ENCODE measurements around the gene TOMM6.

The TOMM6 gene

DNA sequence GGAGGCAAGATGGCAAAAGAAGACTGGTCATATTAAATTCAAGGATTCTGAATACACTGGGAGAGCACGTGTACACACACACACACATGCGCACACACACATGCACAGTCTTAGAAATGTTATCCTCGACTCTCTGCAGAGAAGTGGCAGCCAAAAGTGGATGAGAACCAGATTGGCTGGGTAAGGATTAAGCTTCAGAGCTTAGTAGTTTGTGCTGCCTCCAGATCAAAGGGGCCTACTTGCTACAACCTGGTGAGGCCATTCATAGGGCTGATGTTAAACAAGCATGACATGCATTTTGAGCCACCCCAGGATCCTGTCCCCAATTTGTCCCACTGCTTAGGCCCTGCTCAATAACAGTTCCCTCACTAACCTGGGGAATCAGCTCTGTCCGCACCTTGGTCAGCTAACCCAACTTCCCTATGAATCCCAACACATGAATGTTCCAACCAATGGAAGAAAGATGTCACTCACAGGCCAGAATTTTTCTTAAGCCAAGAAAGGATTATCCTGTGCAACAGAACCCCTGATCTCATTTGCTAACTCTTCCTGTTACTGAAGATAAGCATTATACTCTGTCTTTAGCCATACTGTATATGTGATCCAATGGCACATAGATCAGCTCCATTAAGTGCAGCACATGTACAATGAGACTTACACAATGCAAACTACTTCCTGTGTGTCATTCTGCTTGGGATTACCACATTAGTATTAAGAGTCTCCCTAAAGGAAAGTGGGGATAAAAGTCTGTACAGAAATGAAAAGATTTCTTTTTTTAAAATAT is 31.0 kb downstream of the TOMM6 start:
- in situ Hi-C loops (cut with MboI; ENCODE audit: low sequenced_read_pairs): no loop called here

DNA sequence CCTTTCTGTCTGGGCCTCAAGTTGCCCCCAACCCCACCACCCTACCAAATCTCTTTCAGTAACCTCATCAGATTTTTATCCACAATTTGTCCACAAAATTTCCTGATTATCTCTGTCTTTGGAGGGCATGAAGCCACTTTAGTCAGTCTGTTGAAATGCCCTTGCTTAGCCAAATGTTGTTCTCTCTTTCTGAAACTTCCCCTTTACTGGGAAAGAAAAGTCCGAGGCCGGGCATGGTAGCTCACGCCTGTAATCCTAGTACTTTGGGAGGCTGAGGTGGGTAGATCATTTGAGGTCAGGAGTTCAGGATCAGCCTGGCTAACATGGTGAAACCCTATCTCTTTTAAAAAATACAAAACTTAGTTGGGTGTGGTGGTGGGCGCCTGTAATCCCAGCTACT is 33.8 kb downstream of the TOMM6 start:
- in situ Hi-C loops (cut with MboI; ENCODE audit: low sequenced_read_pairs): no loop called here

DNA sequence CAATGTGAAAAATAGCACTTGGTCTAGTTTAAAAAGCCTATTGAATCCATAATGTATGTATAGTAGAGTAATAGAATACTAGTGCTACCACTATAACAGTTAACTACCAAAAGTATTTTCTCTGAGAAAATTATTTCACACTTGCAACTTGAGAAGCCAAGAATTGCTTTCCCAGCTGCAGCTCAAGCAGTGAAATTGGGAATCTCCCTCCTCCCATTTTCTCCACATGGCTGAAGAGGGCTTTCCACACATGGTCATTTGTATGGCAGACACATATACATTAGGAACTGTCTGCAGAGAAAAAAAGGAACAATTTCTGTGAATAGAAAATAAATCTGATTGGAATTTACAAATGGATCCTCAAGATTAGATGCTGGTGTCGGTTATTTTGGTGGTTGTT is 34.5 kb downstream of the TOMM6 start:
- in situ Hi-C loops (cut with MboI; ENCODE audit: low sequenced_read_pairs): no loop called here

DNA sequence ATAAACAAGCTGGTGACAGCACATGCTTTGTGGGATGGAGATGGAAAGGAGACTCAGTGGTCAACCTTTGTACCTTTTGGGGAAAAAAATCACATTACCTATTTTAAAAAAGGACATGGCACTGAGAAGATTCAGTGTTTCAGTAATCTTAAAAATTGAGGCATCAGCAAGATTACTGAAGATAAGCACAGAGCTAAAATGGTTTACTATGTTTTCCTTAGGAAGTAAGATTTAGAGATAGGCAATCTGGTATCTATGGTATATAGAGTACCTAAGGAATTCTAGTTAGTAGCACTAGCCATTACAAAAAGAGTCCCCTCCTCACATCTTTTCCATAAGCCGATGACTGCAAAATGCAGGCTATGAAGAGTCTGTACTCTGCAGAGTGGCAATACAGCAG is 35.7 kb downstream of the TOMM6 start:
- in situ Hi-C loops (cut with MboI; ENCODE audit: low sequenced_read_pairs): no loop called here

DNA sequence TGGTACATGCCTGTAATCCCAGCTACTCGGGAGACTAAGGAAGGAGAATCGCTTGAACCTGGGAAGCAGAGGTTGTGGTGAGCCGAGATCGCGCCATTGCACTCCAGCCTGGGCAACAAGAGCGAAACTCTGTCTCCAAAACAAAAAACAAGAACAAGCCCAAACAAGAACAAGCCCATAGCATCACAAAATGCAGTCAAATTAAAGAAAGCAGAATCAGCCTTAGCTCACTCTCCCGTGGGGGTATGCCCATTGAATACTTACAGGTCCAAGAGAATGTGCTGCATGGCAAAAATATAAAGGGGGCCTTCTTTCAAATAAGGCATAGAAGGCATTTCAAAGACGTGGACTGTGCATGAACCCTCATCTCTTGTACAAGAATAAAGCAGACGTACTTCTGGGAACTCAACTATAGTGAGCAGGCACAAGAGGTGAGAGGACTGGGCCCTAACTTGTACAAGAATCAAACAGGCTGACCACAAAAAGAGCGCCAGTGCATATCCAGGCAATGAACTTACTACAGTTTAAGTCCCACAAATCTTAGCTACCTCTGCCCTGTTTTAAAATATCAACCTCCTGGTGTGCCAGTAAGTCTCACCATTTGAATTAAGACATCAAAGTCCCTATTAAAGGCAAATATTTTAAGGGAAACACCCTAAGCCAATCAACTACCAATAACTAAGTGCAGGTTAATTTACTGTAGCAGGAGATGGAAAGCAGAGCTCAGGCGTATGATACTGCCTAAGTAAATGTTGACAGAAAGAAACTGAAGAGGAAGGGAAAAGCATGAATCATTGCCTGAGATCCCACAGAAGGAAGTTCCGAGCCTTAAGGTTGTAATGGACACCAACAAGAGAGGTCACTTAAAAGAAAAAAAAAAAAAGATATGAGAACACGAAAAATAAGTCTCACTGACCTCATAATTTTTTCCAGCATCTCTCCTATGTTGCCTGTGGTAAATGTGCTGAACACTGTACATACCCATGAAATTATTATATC is 37.4 kb downstream of the TOMM6 start:
- in situ Hi-C loops (cut with MboI; ENCODE audit: low sequenced_read_pairs): no loop called here

DNA sequence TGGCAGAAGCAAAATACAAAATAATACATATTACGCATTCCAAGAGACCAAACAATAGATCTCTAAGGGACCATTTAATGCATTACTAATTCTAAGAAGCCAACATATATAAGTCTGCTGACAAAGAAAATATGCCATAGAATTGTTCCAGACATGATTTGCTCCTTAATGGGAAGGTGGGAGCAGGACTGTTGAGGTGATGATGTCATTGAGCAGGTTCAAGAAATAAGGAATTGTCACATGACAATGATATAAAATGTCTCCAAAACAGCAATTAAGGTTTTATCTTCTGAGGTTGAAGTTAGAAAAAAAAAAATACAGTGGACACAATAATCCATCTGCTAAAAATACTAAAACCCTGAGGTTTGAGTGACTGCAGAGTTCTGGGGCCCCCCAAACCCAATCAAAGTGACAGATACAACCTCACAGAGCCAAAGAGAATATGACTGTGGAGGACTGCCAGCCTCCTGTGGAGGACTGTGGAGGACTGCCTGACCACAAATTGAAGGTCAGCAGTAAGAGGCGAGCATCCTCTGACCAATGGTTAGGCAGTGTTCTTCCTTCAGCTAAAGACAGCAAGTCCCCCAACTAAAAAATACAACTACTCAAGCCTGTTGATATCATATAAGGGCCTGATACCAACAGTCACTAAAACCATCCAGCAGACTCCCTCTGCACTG is 39.0 kb downstream of the TOMM6 start:
- in situ Hi-C loops (cut with MboI; ENCODE audit: low sequenced_read_pairs): no loop called here

DNA sequence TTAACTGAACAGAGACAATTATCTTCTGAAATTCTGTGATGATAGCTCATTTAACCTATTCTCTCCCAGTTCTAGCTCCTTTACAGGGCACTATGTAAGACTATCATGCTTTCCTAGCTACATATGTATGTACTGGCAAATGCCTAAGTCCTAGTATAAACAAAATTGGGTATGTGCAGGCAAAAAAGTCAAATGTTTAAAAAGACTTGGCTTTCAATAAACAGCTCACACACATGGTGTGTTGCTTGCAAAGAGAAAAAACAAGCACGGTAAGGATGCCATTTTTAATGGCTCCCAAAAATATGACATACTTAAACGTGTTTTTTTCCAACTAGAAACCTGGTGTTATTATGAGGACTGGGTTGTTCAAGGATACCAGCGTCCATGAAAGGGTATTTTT is 44.8 kb downstream of the TOMM6 start:
- in situ Hi-C loops (cut with MboI; ENCODE audit: low sequenced_read_pairs): no loop called here

DNA sequence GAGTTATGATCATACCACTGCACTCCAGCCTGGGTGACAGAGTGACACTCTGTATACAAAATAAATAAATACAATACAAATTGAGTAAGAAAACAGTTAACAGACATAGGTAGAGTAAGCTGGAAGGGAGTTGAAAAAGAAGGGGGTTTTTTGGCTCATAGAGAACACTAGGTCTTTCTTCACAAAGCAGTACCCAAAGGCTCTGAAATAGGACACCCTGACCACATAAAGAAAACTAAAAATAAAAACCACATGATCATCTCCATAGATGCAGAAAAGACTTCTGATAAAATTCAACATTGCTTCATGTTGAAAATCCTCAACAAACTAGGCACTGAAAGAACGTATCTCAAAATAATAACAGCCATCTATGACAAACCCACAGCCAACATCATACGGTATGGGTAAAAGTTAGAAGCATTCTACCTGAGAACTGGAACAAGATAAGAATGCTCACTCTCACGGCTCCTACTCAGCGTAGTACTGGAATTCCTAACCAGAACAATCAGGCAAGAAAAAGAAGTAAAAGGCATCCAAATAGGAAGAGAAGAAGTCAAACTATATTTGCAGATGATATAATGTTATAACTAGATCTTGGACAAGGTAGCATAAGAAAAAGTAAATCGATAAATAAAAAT is 48.6 kb downstream of the TOMM6 start:
- in situ Hi-C loops (cut with MboI; ENCODE audit: low sequenced_read_pairs): no loop called here

DNA sequence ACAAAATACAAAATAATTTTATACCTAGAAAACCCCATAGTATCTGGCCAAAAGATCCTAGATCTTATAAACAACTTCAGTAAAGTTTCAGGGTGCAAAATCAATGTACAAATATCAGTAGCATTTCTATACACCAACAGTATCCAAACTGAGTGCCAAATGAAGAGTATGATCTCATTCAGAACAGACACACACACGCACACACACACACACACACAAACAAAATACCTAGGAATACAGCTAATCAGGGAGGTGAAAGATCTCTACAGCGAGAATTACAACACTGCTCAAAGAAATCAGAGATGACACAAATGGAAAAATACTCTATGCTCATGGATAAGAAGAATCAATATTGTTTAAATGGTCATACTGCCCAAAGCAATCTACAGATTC is 49.2 kb downstream of the TOMM6 start:
- in situ Hi-C loops (cut with MboI; ENCODE audit: low sequenced_read_pairs): no loop called here
